A549 (cell line): ENCODE data around the gene GRPR.

ENCODE experiments used
- CBX2 ChIP-seq: fragments of 200-600 bp; sonication (generic); IDR thresholded peaks from 2 replicates; pipeline ENCODE4 v1.6.1; 2016; ENCODE audit warnings: low read depth, mild to moderate bottlenecking, borderline replicate concordance
- CEBPB ChIP-seq, 2 experiments: fragments of >200 bp in 1 of 2; sonication (Bioruptor Twin) in 1 of 2; formaldehyde crosslinking in 1 of 2; IDR thresholded peaks; 2 replicates each; pipeline ENCODE4 v1.6.1; 2012 to 2016
- CHD2 ChIP-seq: fragments of 150-350 bp; IDR thresholded peaks from 2 replicates; pipeline ENCODE4 v1.6.1; 2014; ENCODE audit warnings: low read length; ENCODE audit not compliant: partially characterized antibody
- EP300 ChIP-seq, 2 experiments: fragments of >200 bp; sonication (Bioruptor Twin); formaldehyde crosslinking; IDR thresholded peaks; 2 replicates in 1 of 2; 3 replicates in 1 of 2; pipeline ENCODE4 v1.6.1; 2016 to 2017
- NR3C1 ChIP-seq: fragments of >200 bp; sonication (Bioruptor Twin); formaldehyde crosslinking; IDR thresholded peaks from 3 replicates; pipeline ENCODE4 v1.6.1; 2017
- POLR2A ChIP-seq: IDR thresholded peaks from 2 replicates; pipeline ENCODE4 v1.6.1; 2012; ENCODE audit warnings: mild to moderate bottlenecking, low read length
- TF ChIP-seq, protein P1 (sequence below): fragments of >200 bp; sonication (Bioruptor Twin); formaldehyde crosslinking; IDR thresholded peaks from 3 replicates; pipeline ENCODE4 v1.5.1; 2016

DNA sequence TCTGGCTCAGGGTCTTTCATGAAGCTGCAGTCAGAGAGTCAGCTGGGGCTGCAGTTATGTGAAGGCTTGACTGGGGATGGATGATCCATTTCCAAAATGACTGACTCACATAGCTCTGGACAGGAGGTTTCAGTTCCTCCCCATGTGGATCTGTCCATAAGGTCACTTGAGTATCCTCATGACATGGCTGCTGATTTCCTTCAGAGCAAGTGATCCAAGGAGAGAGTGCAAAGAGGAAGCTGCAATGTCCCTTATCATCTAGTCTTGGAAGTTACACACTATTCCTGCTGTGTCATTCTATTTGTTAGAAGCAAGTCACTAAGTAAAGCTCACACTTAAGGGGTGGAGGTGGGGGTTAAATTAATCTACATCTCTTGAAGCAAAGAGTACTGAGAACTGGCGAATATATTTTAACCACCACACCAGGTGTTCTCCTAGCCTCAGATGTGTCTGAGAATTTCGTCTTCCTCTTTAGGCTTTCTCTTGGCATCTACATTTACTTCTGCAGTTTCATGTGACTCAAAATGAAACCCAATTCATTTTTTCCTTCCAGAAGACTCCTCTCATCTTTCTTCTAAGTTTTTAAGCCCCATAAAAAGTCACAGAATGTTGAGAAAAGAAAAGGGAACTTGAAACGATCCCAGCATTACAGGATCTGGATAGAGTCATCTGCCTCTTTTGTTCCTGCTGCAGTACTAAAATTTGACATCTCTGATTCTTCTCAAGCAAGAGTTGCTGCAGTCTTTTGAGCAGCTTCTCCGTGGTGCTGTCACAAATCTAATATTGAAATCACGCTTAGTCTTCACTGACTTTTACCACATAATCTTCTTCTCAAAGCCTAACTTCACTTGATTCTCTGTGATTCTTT lies 3.8 kb upstream of the GRPR start:
- TF ChIP-seq EP300 (IDR thresholded peaks at IDR 0.05) = no peak
- TF ChIP-seq, protein P1, sequence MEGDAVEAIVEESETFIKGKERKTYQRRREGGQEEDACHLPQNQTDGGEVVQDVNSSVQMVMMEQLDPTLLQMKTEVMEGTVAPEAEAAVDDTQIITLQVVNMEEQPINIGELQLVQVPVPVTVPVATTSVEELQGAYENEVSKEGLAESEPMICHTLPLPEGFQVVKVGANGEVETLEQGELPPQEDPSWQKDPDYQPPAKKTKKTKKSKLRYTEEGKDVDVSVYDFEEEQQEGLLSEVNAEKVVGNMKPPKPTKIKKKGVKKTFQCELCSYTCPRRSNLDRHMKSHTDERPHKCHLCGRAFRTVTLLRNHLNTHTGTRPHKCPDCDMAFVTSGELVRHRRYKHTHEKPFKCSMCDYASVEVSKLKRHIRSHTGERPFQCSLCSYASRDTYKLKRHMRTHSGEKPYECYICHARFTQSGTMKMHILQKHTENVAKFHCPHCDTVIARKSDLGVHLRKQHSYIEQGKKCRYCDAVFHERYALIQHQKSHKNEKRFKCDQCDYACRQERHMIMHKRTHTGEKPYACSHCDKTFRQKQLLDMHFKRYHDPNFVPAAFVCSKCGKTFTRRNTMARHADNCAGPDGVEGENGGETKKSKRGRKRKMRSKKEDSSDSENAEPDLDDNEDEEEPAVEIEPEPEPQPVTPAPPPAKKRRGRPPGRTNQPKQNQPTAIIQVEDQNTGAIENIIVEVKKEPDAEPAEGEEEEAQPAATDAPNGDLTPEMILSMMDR = no peak
- TF ChIP-seq CHD2 = no peak
- no peak for TF ChIP-seq POLR2A
- no peak for TF ChIP-seq NR3C1
- TF ChIP-seq CBX2 = no peak
- TF ChIP-seq CEBPB (IDR thresholded peaks at IDR 0.05) = no peak
